Ascending aorta (tissue), 2 donors: ENCODE measurements around the gene PARG. TPM values are rescaled to one million over a fixed set of nuclear protein-coding genes. Genes with fewer than 3 reads are reported as not detected.

ENCODE experiments used
- DNase-seq, 2 donors: peaks; one replicate each; pipeline ENCODE4 v3.0.0-alpha.2; 2019; ENCODE audit warnings: low spot score in 2 of 2
- H3K27ac ChIP-seq, 2 donors: fragments of 200-600 bp; sonication (generic); one replicate each; pipeline ENCODE4 v1.5.1; 2016 to 2017; ENCODE audit warnings: mild to moderate bottlenecking in 1 of 2
- H3K27me3 ChIP-seq: fragments of 200-600 bp; sonication (generic); one replicate; pipeline ENCODE4 v1.5.1; 2017
- H3K36me3 ChIP-seq, 2 donors: fragments of 200-600 bp; sonication (generic); one replicate each; pipeline ENCODE4 v1.5.1; 2016
- H3K4me1 ChIP-seq, 2 donors: fragments of 200-600 bp; sonication (generic); one replicate each; pipeline ENCODE4 v1.5.1; 2016 to 2017; ENCODE audit warnings: mild to moderate bottlenecking in 1 of 2
- H3K4me3 ChIP-seq, 2 donors: fragments of 200-600 bp; sonication (generic); one replicate each; pipeline ENCODE4 v1.5.1; 2016 to 2017; ENCODE audit warnings: mild to moderate bottlenecking in 1 of 2
- H3K9me3 ChIP-seq, 2 donors: fragments of 200-600 bp; sonication (generic); one replicate each; pipeline ENCODE4 v1.5.1; 2016
- intact Hi-C: fragments of 100-400 bp; cut with DNase I; formaldehyde crosslinking; loops from one replicate; pipeline ENCODE4 v1.15.1; 2023
- total RNA-seq: library from RNA; depleted of rRNA; stranded (reverse); fragments of >200 nt; gene quantifications from one replicate; pipeline ENCODE4 v1.1.0, GENCODE V29; 2016
- TF ChIP-seq, protein P1 (sequence below), 3 experiments: fragments of 200-600 bp in 2 of 3; fragments of 450-650 bp in 1 of 3; sonication (generic) in 2 of 3; IDR thresholded peaks; one replicate each; pipeline ENCODE4 v1.5.1; 2016 to 2019; ENCODE audit warnings: antibody characterized with exemption in 3 of 3, mild to moderate bottlenecking in 1 of 3, moderate library complexity in 1 of 3

Gene PARG
- total RNA-seq, 1 donor from 2014 or later: 1.9 TPM

DNA sequence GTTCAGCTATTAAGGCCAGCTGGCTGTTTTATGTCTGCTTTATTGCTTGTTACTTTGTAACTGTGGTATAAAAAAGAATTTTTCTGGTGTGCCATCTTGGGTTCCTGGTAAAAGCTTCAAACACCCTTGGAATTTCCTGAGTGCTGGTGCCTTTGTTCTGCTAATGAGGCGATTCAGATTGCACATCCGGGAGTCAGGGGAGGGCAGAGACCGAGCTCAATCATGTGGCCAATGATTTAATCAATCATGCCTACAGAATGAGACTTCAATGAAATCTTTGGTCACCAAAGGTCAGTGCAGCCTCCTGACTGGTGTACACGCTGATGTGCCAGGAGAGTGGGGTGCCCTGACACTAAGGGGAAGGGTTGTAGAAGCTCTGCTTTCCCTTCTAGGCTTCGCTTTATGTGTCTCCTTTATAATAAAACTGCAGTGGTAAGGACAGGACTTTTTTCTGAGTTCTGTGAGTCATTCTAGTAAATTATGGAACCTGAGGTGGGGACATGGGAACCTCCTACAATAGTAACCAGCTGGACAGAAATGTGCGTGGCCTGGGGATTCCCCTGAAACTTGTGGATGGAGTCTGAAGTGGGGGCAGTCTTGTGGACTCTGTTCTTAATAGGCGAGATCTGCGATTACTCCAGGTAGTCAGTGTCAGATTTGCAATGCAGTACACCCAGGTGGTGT, 110.3 kb downstream of the PARG start:
- Histone ChIP-seq H3K36me3 (peaks cover 8 to 9% of the 10 kb centered on the region in 2 donors), H3K4me3 (no peak overlapping the region), H3K4me1 (no peaks in the 10 kb centered on the region), H3K9me3 (no peaks in the 10 kb centered on the region), H3K27me3 (no peaks in the 10 kb centered on the region), H3K27ac (no peak overlapping the region)
- TF ChIP-seq, protein P1, sequence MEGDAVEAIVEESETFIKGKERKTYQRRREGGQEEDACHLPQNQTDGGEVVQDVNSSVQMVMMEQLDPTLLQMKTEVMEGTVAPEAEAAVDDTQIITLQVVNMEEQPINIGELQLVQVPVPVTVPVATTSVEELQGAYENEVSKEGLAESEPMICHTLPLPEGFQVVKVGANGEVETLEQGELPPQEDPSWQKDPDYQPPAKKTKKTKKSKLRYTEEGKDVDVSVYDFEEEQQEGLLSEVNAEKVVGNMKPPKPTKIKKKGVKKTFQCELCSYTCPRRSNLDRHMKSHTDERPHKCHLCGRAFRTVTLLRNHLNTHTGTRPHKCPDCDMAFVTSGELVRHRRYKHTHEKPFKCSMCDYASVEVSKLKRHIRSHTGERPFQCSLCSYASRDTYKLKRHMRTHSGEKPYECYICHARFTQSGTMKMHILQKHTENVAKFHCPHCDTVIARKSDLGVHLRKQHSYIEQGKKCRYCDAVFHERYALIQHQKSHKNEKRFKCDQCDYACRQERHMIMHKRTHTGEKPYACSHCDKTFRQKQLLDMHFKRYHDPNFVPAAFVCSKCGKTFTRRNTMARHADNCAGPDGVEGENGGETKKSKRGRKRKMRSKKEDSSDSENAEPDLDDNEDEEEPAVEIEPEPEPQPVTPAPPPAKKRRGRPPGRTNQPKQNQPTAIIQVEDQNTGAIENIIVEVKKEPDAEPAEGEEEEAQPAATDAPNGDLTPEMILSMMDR (IDR thresholded peaks at IDR 0.05): no peak
- DNase-seq: no peak
- intact Hi-C loops: no loop called here

DNA sequence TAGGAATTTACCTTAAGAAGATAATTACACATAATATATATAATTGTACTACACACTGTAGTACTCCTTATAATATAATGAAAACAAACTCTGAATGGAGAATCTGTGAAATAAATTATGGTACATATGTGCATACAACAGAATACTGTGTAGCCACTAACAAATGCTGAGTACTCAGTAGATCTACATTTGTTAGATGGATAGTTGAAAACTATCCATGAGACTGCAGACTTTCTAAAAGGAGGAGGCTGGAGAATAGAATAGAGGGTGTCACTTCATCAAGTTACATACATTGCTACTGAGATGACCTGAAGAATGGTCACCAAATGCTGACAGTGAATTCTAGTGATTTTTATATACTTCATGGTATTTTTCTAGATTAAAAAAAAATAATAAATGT, 111.0 kb downstream of the PARG start:
- Histone ChIP-seq H3K4me1 (no peaks in the 10 kb centered on the region), H3K27ac (no peak overlapping the region), H3K4me3 (no peak overlapping the region), H3K9me3 (no peaks in the 10 kb centered on the region), H3K27me3 (no peaks in the 10 kb centered on the region), H3K36me3 (peaks cover 8 to 13% of the 10 kb centered on the region in 2 donors)
- intact Hi-C loops: no loop called here
- TF ChIP-seq, protein P1 (IDR thresholded peaks at IDR 0.05): no peak
- no peak for DNase-seq

DNA sequence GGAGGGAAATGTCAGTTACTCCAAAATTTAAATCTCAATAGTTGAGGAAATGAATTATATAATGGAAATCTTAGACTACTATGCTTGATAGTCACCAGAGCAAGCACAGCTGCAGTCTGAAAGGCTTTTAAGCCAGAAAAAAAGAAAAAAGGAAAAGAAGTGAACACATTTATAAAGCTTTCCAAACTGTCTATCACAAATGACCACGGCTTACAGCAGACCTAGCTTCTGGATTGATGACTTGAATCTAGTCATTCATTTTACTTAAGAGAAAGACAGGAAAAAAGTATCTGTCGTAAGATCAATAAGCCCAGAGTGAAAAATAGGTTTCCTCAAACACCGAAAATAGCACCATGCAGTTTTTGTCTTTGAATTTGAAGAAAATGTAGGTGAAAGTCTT, 111.8 kb downstream of the PARG start:
- Histone ChIP-seq H3K4me1 (no peaks in the 10 kb centered on the region), H3K27ac (no peak overlapping the region), H3K4me3 (no peak overlapping the region), H3K36me3 (peaks cover 8 to 13% of the 10 kb centered on the region in 2 donors), H3K27me3 (no peaks in the 10 kb centered on the region), H3K9me3 (no peaks in the 10 kb centered on the region)
- TF ChIP-seq, protein P1 (IDR thresholded peaks at IDR 0.05): no peak
- intact Hi-C loops: no loop called here
- no peak for DNase-seq

DNA sequence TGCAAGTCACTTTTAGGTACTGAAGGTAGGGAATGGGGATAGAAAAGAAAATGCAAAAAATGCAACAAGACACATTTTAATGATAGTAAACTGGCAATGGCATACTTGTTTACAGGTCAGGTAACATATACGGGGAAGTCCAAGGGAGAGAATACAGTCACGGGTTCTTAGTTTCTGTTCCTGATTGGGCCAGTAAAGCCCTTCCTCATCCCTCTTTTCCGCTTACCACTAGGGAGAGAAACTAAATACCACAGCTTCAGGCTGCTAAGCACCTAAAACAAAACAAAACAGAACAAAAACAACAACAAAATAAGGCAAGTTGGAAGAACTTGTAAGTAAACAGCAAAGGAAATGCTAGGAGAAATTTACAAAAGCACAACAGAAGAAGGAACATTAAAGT, 114.5 kb downstream of the PARG start:
- intact Hi-C loops: no loop called here
- Histone ChIP-seq H3K4me1 (no peaks in the 10 kb centered on the region), H3K36me3 (peaks cover 5 to 13% of the 10 kb centered on the region in 2 donors), H3K4me3 (no peak overlapping the region), H3K27ac (no peak overlapping the region), H3K27me3 (no peaks in the 10 kb centered on the region), H3K9me3 (no peaks in the 10 kb centered on the region)
- no peak for DNase-seq
- TF ChIP-seq, protein P1 (IDR thresholded peaks at IDR 0.05): no peak

DNA sequence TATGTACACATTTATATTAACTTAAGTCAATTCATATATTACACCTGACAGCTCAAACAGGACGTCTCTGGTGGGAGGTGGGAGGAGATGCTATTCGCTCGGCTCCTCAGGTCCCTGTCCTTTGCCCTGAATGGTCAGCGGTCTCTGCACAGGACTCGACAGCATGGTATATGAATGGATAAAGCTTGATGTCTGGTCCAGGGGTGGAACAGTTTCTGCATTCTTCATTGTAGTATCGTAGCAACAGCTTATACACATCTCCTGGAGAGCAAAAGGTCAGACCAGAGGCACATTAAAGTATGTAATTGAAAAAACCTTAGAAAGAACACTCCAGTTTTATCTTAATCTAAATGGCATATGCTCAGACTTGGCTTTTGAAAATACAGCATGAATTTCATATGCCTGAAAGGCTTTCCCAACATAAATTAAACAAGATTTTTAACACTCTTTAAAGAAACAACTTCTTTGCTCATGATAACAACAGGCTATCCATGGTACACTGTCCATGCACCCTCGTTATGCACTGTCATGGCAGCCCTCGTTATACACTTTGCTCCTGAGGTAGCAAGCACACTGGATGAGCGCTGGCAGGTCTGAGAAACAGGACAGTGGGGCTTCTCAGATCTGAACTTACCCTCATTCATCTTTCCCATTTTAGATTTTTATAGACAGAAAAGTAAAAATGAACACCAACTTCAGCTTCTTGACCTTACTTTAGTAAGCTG, 122.4 kb downstream of the PARG start:
- no peak for DNase-seq
- intact Hi-C loops: no loop called here
- Histone ChIP-seq H3K27ac (no peak overlapping the region), H3K4me1 (no peaks in the 10 kb centered on the region), H3K4me3 (no peak overlapping the region), H3K27me3 (no peaks in the 10 kb centered on the region), H3K36me3 (peaks cover 32 to 41% of the 10 kb centered on the region in 2 donors), H3K9me3 (no peaks in the 10 kb centered on the region)
- TF ChIP-seq, protein P1 (IDR thresholded peaks at IDR 0.05): no peak
